Astrocyte (in vitro differentiated cells and primary cell): ENCODE measurements around the gene DDOST. TPM values are rescaled to one million over a fixed set of nuclear protein-coding genes. Genes with fewer than 3 reads are reported as not detected.
"Not testable (repeated sequence)": the region's sequence is repeated elsewhere in the genome, so short reads cannot be mapped to it uniquely, and the experiment has no call there.

Experiments used
- DNase-seq: peaks from one replicate; pipeline ENCODE4 v3.0.0-alpha.2; 2010; ENCODE audit warnings: low read depth
- FAIRE-seq: peaks from 2 replicates; lab custom pipeline; 2011; peaks lifted over from hg19 to GRCh38; lab: Jason Lieb, UNC
- H2AFZ ChIP-seq: 2 replicates; pipeline ENCODE4 v1.6.0; 2012; ENCODE audit warnings: low read depth, low read length, inconsistent platforms
- H3K27ac ChIP-seq: 2 replicates; pipeline ENCODE4 v1.5.1; 2011; ENCODE audit warnings: low read depth, low read length, inconsistent platforms
- H3K27me3 ChIP-seq: 2 replicates; pipeline ENCODE4 v1.6.0; 2011; ENCODE audit warnings: low read length, inconsistent platforms; ENCODE audit not compliant: insufficient read depth
- H3K36me3 ChIP-seq: 2 replicates; pipeline ENCODE4 v1.5.1; 2011; ENCODE audit warnings: low read length, inconsistent platforms; ENCODE audit not compliant: insufficient read depth
- H3K4me1 ChIP-seq: 2 replicates; pipeline ENCODE4 v1.5.1; 2011; ENCODE audit warnings: low read length, inconsistent platforms; ENCODE audit not compliant: insufficient read depth
- H3K4me2 ChIP-seq: 2 replicates; pipeline ENCODE4 v1.6.0; 2012; ENCODE audit warnings: low read length, inconsistent platforms
- H3K4me3 ChIP-seq: 2 replicates; pipeline ENCODE4 v1.5.1; 2011; ENCODE audit warnings: low read depth, mild to moderate bottlenecking, low read length, inconsistent platforms; ENCODE audit not compliant: insufficient read depth
- H3K79me2 ChIP-seq: 2 replicates; pipeline ENCODE4 v1.6.0; 2012; ENCODE audit warnings: mild to moderate bottlenecking, low read length, inconsistent platforms; ENCODE audit not compliant: insufficient read depth
- H3K9ac ChIP-seq: 2 replicates; pipeline ENCODE4 v1.6.0; 2012; ENCODE audit warnings: mild to moderate bottlenecking, low read length, inconsistent platforms
- H3K9me3 ChIP-seq: 2 replicates; pipeline ENCODE4 v1.5.1; 2012; ENCODE audit warnings: low read depth, mild to moderate bottlenecking, low read length, inconsistent platforms; ENCODE audit not compliant: insufficient read depth
- H4K20me1 ChIP-seq: 2 replicates; pipeline ENCODE4 v1.6.0; 2012; ENCODE audit warnings: low read length, inconsistent platforms; ENCODE audit not compliant: insufficient read depth
- H3K27ac Mint-ChIP-seq: one replicate; pipeline ENCODE4 v1.8.0; 2021; ENCODE audit warnings: mild to moderate bottlenecking, mixed read lengths; ENCODE audit not compliant: unreplicated experiment
- H3K27me3 Mint-ChIP-seq: one replicate; pipeline ENCODE4 v1.8.0; 2021; ENCODE audit warnings: low read depth, mixed read lengths; ENCODE audit not compliant: unreplicated experiment
- H3K36me3 Mint-ChIP-seq: one replicate; pipeline ENCODE4 v1.8.0; 2021; ENCODE audit warnings: low read depth, mixed read lengths; ENCODE audit not compliant: unreplicated experiment
- H3K4me1 Mint-ChIP-seq: one replicate; pipeline ENCODE4 v1.8.0; 2021; ENCODE audit warnings: low read depth, mixed read lengths; ENCODE audit not compliant: unreplicated experiment
- H3K4me3 Mint-ChIP-seq: one replicate; pipeline ENCODE4 v1.8.0; 2021; ENCODE audit warnings: mild to moderate bottlenecking, moderate library complexity, mixed read lengths; ENCODE audit not compliant: unreplicated experiment
- H3K9me3 Mint-ChIP-seq: one replicate; pipeline ENCODE4 v1.8.0; 2021; ENCODE audit warnings: mild to moderate bottlenecking, mixed read lengths; ENCODE audit not compliant: unreplicated experiment
- EZH2 ChIP-seq: IDR thresholded peaks from 2 replicates; pipeline ENCODE4 v1.6.1; 2012; ENCODE audit warnings: mild to moderate bottlenecking, low read length, inconsistent platforms; ENCODE audit not compliant: insufficient read depth
- total RNA-seq: library from RNA; stranded (reverse); gene quantifications from 2 replicates; pipeline ENCODE4 v1.2.1, GENCODE V29; 2021
- TF ChIP-seq, protein P1 (sequence below): IDR thresholded peaks from 2 replicates; pipeline ENCODE4 v1.5.1; 2011; ENCODE audit warnings: low read depth, mild to moderate bottlenecking, inconsistent platforms, low read length, moderate library complexity; ENCODE audit not compliant: insufficient read depth

The DDOST gene
- total RNA-seq, 1 donor from 2014 or later = 327 TPM

DNA sequence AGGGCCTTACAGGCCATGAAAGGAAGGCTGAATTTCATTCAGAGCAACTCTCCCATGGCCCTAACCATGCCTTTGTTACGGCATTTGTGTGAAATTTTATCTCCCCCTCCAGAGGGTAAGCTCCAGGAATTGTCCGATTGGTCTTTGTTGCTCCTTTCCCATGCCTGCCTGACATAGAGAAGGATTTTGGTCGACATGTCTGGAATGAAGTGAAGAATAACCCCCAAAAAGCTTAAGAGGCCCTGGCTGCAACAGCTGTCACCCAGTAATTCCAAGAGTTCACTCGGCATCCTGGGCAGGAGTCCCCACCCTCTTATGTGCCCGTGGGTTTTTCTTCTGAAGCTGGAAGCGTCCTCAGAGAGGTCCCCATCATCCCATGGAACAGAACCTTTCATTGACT, 51.6 kb downstream of the DDOST start:
- H3K4me2 ChIP-seq = no peak overlapping the region
- no peaks in the 10 kb centered on the region for H3K36me3 ChIP-seq
- H3K27me3 ChIP-seq = no peaks in the 10 kb centered on the region
- DNase-seq (no peak), FAIRE-seq (no peak)
- H2AFZ ChIP-seq = peak overlapping the region; percentile 20
- peaks cover 20% of the 10 kb centered on the region for H3K4me1 ChIP-seq
- H3K79me2 ChIP-seq = no peaks in the 10 kb centered on the region
- no peaks in the 10 kb centered on the region for H4K20me1 ChIP-seq
- Mint-ChIP-seq H3K27me3 (no peaks in the 10 kb centered on the region), H3K4me3 (no peak overlapping the region), H3K4me1 (peaks cover 11% of the 10 kb centered on the region), H3K36me3 (no peaks in the 10 kb centered on the region), H3K27ac (no peak overlapping the region), H3K9me3 (no peaks in the 10 kb centered on the region)
- no peak overlapping the region for H3K9ac ChIP-seq
- no peak overlapping the region for H3K27ac ChIP-seq
- H3K4me3 ChIP-seq = no peak overlapping the region
- TF ChIP-seq, protein P1, sequence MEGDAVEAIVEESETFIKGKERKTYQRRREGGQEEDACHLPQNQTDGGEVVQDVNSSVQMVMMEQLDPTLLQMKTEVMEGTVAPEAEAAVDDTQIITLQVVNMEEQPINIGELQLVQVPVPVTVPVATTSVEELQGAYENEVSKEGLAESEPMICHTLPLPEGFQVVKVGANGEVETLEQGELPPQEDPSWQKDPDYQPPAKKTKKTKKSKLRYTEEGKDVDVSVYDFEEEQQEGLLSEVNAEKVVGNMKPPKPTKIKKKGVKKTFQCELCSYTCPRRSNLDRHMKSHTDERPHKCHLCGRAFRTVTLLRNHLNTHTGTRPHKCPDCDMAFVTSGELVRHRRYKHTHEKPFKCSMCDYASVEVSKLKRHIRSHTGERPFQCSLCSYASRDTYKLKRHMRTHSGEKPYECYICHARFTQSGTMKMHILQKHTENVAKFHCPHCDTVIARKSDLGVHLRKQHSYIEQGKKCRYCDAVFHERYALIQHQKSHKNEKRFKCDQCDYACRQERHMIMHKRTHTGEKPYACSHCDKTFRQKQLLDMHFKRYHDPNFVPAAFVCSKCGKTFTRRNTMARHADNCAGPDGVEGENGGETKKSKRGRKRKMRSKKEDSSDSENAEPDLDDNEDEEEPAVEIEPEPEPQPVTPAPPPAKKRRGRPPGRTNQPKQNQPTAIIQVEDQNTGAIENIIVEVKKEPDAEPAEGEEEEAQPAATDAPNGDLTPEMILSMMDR = no peak
- TF ChIP-seq EZH2 = no peak
- H3K9me3 ChIP-seq = no peaks in the 10 kb centered on the region

DNA sequence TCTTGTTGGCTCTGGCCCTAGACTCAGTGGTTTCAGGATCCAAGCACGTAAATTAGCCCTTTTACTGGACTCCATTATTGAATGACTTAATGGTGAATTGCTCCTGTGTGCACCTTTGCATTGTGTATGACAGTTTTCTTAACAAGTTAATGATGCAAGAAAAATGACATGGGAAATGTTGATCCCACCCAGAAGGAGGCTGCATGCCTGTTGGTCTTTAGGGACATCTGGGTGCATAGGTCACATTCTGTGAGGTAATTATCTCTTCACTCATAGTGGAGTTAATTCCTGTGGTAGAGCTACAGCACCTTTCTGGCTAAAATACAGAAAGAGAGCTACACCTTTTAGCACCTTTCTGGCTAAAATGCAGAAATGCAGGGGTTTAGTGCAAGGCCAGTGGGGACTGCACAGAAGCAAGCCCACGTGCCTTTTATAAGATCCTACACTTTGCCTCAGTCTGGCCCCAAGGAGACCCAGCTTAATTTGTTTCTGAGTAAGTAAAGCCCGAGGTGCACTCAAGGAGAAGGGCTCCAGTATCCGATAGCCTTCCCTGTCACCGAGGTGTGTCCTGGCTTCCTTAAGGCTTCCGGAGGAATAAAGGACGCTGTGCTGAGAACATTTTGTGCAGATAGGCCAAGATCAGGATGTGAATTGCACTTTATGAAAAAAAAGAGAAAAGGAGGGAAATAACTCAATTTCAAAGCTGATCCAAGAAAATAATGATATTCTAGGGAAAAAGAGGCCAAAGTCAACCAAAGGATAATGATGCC, 54.2 kb downstream of the DDOST start:
- H3K9ac ChIP-seq, H3K4me3 ChIP-seq, H3K36me3 ChIP-seq, H3K36me3 Mint-ChIP-seq, H4K20me1 ChIP-seq, H3K9me3 ChIP-seq, H3K4me3 Mint-ChIP-seq, H2AFZ ChIP-seq, H3K9me3 Mint-ChIP-seq, FAIRE-seq, DNase-seq, H3K4me2 ChIP-seq, H3K27me3 Mint-ChIP-seq, H3K27me3 ChIP-seq, H3K27ac Mint-ChIP-seq, H3K27ac ChIP-seq, H3K79me2 ChIP-seq: not testable (repeated sequence)
- peaks cover 10% of the 10 kb centered on the region for H3K4me1 Mint-ChIP-seq
- peaks cover 22% of the 10 kb centered on the region for H3K4me1 ChIP-seq

DNA sequence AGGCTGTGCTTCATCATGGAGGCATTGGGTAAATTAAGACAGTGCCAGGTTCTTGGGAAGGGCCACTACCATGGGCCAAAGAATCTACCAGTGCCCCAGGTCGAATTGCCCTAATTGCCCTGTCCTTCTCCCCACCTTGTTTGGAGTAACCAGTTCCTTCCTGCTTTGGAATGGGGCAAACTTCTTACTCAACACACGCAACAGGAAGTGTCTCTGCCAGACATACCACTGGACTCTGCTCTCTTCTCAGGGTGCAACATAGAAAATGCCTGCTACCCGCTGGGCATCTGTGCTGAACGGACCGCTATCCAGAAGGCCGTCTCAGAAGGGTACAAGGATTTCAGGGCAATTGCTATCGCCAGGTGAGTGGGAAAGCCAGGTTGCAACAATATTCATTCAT, 56.5 kb downstream of the DDOST start:
- H2AFZ ChIP-seq = no peak overlapping the region
- H3K4me3 Mint-ChIP-seq = no peak overlapping the region
- H3K9me3 Mint-ChIP-seq = peaks cover 2% of the 10 kb centered on the region
- no peaks in the 10 kb centered on the region for H3K36me3 Mint-ChIP-seq
- H3K4me1 ChIP-seq = peaks cover 37% of the 10 kb centered on the region
- no peaks in the 10 kb centered on the region for H3K36me3 ChIP-seq
- peaks cover 10% of the 10 kb centered on the region for H3K4me1 Mint-ChIP-seq
- no peak overlapping the region for H3K9ac ChIP-seq
- H3K27ac ChIP-seq = peak overlapping the region; percentile 67
- no peaks in the 10 kb centered on the region for H4K20me1 ChIP-seq
- peak overlapping the region; percentile 55 for H3K4me2 ChIP-seq
- H3K4me3 ChIP-seq = no peak overlapping the region
- no peaks in the 10 kb centered on the region for H3K79me2 ChIP-seq
- DNase-seq (no peak), FAIRE-seq (no peak)
- H3K27ac Mint-ChIP-seq = peak overlapping the region; percentile 30
- TF ChIP-seq, protein P1 = no peak
- TF ChIP-seq EZH2 = no peak
- no peaks in the 10 kb centered on the region for H3K27me3 ChIP-seq
- H3K9me3 ChIP-seq = no peaks in the 10 kb centered on the region
- no peaks in the 10 kb centered on the region for H3K27me3 Mint-ChIP-seq
